AG10803 (cell line): ENCODE measurements around the gene PGM3.

ENCODE experiments used
- DNase-seq: peaks from one replicate; pipeline ENCODE4 v3.0.0; 2010; ENCODE audit warnings: low read depth
- H3K4me3 ChIP-seq: 2 replicates; pipeline ENCODE4 v1.5.1; 2011; ENCODE audit warnings: mild to moderate bottlenecking, low read length, control low read depth
- TF ChIP-seq, protein P1 (sequence below): conservative IDR thresholded peaks from 2 replicates; pipeline ENCODE4 v1.5.1; 2011; ENCODE audit warnings: mild to moderate bottlenecking, low read length, control low read depth, inconsistent platforms

The PGM3 gene

DNA sequence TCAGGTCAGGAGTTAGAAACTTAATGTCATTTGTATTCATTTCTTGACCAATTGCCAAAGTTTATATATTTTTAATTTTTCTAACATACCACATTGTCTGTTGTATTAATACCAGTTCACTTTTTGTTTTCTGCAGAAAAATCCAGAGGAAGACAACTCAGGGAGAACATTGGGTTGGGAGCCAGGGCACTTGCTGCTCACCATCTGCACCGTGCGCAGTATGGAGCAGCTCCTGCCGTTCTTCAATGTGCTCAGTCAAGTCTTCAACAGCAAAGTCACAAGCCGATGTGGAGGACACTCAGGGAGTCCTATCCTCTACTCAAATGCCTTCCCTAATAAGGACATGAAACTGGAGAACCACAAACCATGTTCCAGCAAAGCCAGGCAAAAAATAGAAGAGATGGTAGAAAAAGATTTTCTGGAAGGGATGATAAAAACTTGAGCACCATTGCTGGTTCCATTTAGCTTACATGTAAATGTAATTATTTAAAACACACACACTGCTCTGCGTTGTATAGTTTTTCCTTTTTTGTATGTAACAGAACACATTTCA is 25.3 kb downstream of the PGM3 start:
- no peak for DNase-seq
- H3K4me3 ChIP-seq = no peak overlapping the region
- TF ChIP-seq, protein P1, sequence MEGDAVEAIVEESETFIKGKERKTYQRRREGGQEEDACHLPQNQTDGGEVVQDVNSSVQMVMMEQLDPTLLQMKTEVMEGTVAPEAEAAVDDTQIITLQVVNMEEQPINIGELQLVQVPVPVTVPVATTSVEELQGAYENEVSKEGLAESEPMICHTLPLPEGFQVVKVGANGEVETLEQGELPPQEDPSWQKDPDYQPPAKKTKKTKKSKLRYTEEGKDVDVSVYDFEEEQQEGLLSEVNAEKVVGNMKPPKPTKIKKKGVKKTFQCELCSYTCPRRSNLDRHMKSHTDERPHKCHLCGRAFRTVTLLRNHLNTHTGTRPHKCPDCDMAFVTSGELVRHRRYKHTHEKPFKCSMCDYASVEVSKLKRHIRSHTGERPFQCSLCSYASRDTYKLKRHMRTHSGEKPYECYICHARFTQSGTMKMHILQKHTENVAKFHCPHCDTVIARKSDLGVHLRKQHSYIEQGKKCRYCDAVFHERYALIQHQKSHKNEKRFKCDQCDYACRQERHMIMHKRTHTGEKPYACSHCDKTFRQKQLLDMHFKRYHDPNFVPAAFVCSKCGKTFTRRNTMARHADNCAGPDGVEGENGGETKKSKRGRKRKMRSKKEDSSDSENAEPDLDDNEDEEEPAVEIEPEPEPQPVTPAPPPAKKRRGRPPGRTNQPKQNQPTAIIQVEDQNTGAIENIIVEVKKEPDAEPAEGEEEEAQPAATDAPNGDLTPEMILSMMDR = no peak

DNA sequence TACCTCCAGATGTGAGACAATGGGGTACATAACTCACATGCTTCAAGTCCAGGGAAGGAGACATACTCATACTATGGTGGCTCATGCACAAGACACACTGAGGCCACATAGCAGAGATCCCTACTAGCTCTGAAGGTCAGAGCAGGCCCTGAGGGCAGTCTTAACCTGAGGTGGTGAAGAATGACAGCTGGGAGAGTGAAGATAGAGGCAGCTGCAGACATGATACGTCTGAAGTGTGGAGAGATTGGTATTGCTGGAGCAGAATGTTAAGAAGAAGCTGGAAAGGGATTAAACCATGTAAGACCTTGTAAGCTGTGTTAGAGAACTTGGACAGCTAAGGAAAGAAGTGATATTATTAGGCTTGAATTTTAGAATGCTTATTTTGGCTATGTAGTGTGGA is 32.9 kb downstream of the PGM3 start:
- TF ChIP-seq, protein P1 = no peak
- no peak for DNase-seq
- H3K4me3 ChIP-seq = no peak overlapping the region

DNA sequence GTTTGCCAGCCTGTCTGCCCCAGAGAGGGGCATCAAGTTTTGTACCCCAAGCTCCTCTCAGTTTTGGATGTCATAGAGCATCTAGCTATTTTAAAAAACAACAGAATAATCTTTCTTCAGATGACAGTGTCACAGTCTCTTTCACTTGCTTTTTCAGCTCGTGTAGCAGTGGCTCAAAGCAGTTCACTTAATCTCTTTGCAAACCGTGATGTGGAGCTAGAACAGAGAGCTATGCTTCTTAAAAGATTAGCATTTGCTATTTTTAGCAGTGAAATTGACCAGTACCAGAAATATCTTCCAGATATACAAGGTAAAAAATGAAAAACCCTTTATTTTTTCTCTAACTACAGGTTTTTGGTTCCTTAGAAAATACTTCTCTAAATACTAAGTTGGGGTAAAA is 37.3 kb downstream of the PGM3 start:
- H3K4me3 ChIP-seq = no peak overlapping the region
- TF ChIP-seq, protein P1 = no peak
- DNase-seq = no peak

DNA sequence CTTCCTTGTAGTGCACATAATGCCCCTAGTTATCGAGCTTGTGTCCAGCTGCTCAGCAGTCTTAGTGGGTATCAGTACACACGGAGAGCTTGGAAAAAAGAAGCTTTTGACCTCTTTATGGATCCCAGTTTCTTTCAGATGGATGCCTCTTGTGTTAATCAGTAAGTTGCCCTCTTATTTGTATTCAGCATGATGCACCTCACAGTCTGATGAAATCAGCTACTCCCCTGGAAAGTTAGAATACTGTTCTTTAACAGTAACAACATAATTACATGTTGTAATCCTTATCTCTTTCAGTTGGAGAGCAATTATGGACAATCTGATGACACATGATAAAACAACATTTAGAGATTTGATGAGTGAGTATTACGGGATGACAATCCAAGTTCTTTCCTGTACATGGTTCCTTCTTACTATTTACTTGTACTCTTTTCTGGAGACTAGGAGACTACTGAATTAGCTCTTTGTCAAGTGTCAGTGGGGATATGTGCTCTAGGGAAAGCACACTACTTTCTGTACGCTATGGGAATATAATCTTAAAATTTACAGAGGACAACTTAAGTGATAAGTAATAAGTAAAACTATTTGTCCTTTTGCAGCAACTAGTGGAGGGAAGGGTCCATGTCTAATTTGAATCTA is 39.1 kb downstream of the PGM3 start:
- DNase-seq = no peak
- TF ChIP-seq, protein P1 = no peak

DNA sequence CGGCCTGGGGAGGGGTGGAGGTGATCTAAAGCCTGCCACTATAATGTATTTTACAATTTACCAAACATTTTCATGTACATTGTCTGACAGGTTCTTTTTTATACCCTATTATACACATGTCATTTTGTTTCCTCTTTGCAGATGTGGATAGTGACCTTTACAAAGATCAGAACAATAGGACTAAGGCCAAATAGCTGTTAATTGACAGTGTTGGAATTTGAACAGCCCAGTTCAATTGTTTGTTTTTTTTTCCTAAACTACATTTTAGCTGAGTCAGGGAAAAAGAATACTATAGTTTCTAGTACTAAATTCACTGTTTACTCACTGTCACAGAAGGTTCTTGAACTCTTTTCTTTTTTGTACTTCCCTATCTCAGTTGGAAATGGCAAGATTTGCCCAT is 40.2 kb downstream of the PGM3 start:
- TF ChIP-seq, protein P1 = no peak
- DNase-seq = no peak
- no peak overlapping the region for H3K4me3 ChIP-seq

More for the DNA sequence above, 39.1 kb downstream of the PGM3 start:
- H3K4me3 ChIP-seq = no peak overlapping the region

DNA sequence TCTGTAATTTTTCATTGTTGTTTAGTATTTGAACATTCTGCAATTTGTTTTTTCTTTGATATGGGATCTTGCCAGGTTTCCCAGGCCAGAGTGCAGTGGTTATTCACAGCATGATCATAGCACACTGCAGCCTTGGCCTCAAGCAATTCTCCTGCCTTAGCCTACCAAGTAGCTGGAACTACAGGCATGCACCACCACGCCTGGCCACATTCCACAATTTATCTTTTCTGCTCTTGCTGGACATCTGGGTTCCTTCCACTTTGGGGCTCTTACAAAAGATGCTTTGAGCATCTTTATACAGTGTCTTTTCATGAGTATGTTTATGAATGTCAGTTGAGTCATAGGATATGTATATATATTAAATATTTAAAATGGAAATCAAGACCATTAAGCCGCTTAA is 42.0 kb downstream of the PGM3 start:
- TF ChIP-seq, protein P1 = no peak
- DNase-seq = no peak
- no peak overlapping the region for H3K4me3 ChIP-seq

DNA sequence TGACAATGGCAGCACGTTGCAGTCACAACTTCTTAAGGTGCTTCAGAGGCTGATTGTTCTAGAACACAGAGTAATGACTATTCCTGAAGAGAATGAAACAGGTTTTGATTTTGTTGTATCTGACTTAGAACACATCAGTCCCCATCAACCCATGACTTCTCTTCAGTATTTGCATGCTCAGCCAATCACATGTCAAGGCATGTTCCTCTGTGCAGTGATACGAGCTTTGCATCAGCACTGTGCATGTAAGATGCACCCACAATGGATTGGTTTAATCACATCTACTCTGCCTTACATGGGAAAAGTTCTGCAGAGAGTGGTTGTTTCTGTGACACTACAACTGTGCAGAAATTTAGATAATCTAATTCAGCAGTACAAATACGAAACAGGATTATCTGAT is 54.3 kb downstream of the PGM3 start:
- TF ChIP-seq, protein P1 = no peak
- H3K4me3 ChIP-seq = no peak overlapping the region
- no peak for DNase-seq
